ENCODE measurements around the gene C3orf70.
A peak's percentile ranks its signal among the peaks of the same experiment; 100 is the strongest.

The C3orf70 gene

GRCh38 chr3:185152410-185153170 lies at the start of gene C3orf70:
TSS of gene C3orf70 (minus strand) at chr3:185153060. CDS start at chr3:185152823, 237 bp downstream.
- peak; percentile 59 for DNase-seq (ENCODE audit: low spot score)

- DNase-seq (ENCODE audit: low spot score): no peak
Measured at GRCh38 chr3:185200639-185201038, 47.8 kb upstream of the C3orf70 start.

- no peak for DNase-seq (ENCODE audit: low spot score)
Measured at GRCh38 chr3:185199671-185200070, 46.8 kb upstream of the C3orf70 start.

GRCh38 chr3:185199206-185199605 lies 46.3 kb upstream of the C3orf70 start:
- no peak for DNase-seq (ENCODE audit: low spot score)

- no peak for DNase-seq (ENCODE audit: low spot score)
Measured at GRCh38 chr3:185197068-185197467, 44.2 kb upstream of the C3orf70 start.

- DNase-seq (ENCODE audit: low spot score): no peak
Measured at GRCh38 chr3:185195652-185196051, 42.8 kb upstream of the C3orf70 start.

- no peak for DNase-seq (ENCODE audit: low spot score)
Measured at GRCh38 chr3:185188816-185189215, 36.0 kb upstream of the C3orf70 start.

- DNase-seq (ENCODE audit: low spot score): no peak
Measured at GRCh38 chr3:185187391-185187790, 34.5 kb upstream of the C3orf70 start.

- peak; percentile 11 for DNase-seq (ENCODE audit: low spot score)
Measured at GRCh38 chr3:185176750-185177359, 24.0 kb upstream of the C3orf70 start.

- DNase-seq (ENCODE audit: low spot score): peak; percentile 89
Measured at GRCh38 chr3:185175370-185175987, 22.6 kb upstream of the C3orf70 start.

GRCh38 chr3:185172086-185173049 lies 19.5 kb upstream of the C3orf70 start:
- no peak for DNase-seq (ENCODE audit: low spot score)

- no peak for DNase-seq (ENCODE audit: low spot score)
Measured at GRCh38 chr3:185164428-185165217, 11.8 kb upstream of the C3orf70 start.

- DNase-seq (ENCODE audit: low spot score): no peak
Measured at GRCh38 chr3:185162634-185163033, 9.8 kb upstream of the C3orf70 start.

GRCh38 chr3:185161761-185162160 lies 8.9 kb upstream of the C3orf70 start:
- no peak for DNase-seq (ENCODE audit: low spot score)

GRCh38 chr3:185157347-185157746 lies 4.5 kb upstream of the C3orf70 start:
- DNase-seq (ENCODE audit: low spot score): no peak

GRCh38 chr3:185155678-185156077 lies 2.8 kb upstream of the C3orf70 start:
- no peak for DNase-seq (ENCODE audit: low spot score)

- DNase-seq (ENCODE audit: low spot score): no peak
Measured at GRCh38 chr3:185153861-185154629, 1.2 kb upstream of the C3orf70 start.

- no peak for DNase-seq (ENCODE audit: low spot score)
Measured at GRCh38 chr3:185153171-185153771, 411 bp upstream of the C3orf70 start.

GRCh38 chr3:185151964-185152409 lies 873 bp downstream of the C3orf70 start:
- DNase-seq (ENCODE audit: low spot score): no peak

Measured in globus pallidus (tissue), 1 donor.